ENCODE data around the gene LY6G5B. TPM values are rescaled to one million over a fixed set of nuclear protein-coding genes. Genes with fewer than 3 reads are reported as not detected.

The LY6G5B gene, protein sequence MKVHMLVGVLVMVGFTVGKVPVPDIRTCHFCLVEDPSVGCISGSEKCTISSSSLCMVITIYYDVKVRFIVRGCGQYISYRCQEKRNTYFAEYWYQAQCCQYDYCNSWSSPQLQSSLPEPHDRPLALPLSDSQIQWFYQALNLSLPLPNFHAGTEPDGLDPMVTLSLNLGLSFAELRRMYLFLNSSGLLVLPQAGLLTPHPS
- total RNA-seq (2014; rRNA removed; shearing (Covaris generic)): 2.0 TPM in 1 of 2 replicates, not detected in the other

GRCh38 chr6:31669676-31670075, at the start of gene LY6G5B:
Gene LY6G5B, plus strand, starts transcription at chr6:31669976. Its CDS starts 975 bp downstream, at chr6:31670951.
- no peak for DNase-seq (ENCODE audit: low spot score)
- in situ Hi-C loops (cut with HindIII; ENCODE audit: low sequenced_read_pairs): no loop called here

GRCh38 chr6:31620586-31621319, 49.0 kb upstream of the LY6G5B start, which contains the start of gene PRRC2A:
Gene PRRC2A, plus strand, starts transcription at chr6:31620715. Its CDS starts 2,075 bp downstream, at chr6:31622790.
- DNase-seq (ENCODE audit: low spot score): peak; percentile 65
- in situ Hi-C loops (cut with HindIII; ENCODE audit: low sequenced_read_pairs): no loop called here

- DNase-seq (ENCODE audit: low spot score): peak; percentile 26
- in situ Hi-C loops (cut with HindIII; ENCODE audit: low sequenced_read_pairs): no loop called here
These were observed 48.3 kb upstream of the LY6G5B start for GRCh38 chr6:31621320-31621939.

- DNase-seq (ENCODE audit: low spot score): peak; percentile 23
- in situ Hi-C loops (cut with HindIII; ENCODE audit: low sequenced_read_pairs): no loop called here
These were observed 47.8 kb upstream of the LY6G5B start for GRCh38 chr6:31621991-31622390.

DNA sequence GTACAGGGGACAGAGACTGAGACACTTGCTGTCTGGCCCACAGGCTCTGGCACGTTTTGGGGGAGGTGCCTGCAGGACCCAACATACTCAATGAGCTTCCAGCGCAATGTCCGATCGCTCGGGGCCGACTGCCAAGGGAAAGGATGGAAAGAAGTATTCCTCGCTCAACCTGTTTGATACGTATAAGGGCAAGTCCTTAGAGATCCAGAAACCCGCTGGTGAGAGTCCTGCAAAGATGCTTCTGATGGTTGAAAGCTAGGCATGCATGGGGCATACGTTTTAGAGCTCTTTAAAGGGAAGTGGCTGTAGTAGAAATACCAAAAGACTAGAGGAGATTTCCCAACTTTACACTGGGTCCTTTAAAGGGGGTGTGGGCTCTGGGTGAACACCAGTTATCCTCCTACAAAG, 47.1 kb upstream of the LY6G5B start:
- no peak for DNase-seq (ENCODE audit: low spot score)
- in situ Hi-C loops (cut with HindIII; ENCODE audit: low sequenced_read_pairs): no loop called here

DNA sequence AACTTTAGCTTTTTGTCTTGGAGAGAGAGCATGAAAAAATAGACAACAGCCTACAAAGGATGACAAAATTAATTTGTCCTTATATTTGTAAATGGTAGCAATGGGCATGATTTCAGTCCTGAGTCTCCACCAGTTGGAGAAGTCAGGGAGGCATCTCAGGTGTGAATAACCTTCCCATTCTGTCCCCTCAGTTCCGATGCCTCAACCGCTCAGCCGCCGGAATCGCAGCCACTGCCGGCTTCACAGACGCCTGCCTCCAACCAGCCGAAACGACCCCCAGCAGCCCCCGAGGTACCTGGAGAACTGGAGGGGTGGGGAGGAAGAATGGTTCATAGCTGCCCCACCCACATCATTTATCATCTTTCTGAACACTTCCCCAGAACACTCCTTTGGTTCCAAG, 45.7 kb upstream of the LY6G5B start:
- in situ Hi-C loops (cut with HindIII; ENCODE audit: low sequenced_read_pairs): no loop called here
- no peak for DNase-seq (ENCODE audit: low spot score)

GRCh38 chr6:31626952-31627351, 42.8 kb upstream of the LY6G5B start:
- no peak for DNase-seq (ENCODE audit: low spot score)
- in situ Hi-C loops (cut with HindIII; ENCODE audit: low sequenced_read_pairs): no loop called here

DNA sequence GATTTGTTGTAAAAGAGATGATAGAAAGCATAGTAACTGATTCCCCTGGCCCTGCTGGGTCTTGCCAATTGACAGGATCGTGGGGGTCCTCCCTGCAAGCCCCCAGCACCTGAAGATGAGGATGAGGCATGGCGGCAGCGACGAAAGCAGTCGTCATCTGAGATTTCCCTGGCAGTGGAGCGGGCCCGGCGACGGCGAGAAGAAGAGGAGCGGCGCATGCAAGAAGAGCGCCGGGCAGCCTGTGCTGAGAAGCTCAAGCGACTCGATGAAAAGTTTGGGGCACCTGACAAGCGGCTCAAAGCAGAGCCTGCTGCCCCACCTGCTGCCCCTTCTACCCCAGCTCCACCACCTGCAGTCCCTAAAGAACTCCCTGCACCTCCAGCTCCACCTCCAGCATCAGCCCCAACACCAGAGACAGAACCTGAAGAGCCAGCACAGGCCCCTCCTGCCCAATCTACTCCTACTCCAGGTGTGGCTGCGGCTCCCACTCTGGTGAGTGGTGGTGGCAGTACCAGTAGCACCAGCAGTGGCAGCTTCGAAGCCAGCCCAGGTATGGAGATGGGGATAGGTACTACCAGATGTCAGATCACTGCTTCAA, 42.0 kb upstream of the LY6G5B start:
- no peak for DNase-seq (ENCODE audit: low spot score)

DNA sequence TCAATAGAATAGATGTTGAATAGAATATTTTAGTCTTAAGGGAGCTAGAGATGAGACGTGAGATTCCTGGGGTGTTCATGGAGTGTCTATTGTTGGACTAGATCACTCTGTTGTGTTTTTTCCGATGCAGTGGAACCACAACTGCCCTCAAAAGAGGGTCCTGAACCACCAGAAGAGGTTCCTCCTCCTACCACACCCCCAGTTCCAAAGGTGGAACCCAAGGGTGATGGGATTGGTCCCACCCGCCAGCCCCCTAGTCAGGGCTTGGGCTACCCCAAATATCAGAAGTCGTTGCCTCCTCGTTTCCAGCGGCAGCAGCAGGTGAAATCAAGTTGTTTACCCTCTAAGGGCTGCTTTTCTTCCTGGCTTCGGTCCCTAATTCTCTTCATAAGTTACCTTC, 40.8 kb upstream of the LY6G5B start:
- no peak for DNase-seq (ENCODE audit: low spot score)
- in situ Hi-C loops (cut with HindIII; ENCODE audit: low sequenced_read_pairs): no loop called here

More for the DNA sequence above, 42.0 kb upstream of the LY6G5B start:
- in situ Hi-C loops (cut with HindIII; ENCODE audit: low sequenced_read_pairs): no loop called here

DNA sequence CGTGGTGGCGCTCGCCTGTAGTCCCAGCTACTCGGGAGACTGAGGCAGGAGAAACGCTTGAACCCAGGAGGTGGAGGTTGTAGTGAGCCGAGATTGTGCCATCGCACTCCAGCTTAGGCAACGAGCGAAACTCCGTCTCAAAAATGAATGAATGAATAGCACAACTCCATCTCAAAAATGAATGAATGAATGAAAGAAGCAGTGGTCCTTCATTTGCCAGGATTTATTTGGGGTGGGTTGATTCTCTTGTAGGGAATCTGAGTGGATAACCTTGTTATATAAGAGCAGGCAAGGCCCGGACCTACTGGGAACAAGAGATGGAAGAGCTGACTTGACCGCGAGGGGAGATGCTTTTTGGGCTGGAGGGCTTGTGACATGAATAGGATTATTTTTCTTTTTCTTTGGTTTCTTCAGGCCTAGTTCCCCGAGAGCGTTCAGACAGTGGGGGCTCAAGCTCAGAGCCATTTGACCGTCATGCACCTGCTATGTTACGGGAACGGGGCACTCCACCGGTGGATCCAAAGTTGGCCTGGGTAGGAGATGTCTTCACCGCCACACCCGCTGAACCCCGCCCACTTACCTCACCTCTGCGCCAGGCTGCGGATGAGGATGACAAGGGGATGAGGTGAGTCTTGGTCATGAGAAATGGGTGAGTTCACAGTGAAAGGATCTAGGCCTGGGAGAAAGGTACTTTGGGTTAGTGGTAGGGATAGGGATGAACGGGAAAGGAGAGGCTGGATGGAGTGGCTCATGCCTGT, 39.4 kb upstream of the LY6G5B start:
- DNase-seq (ENCODE audit: low spot score): no peak
- in situ Hi-C loops (cut with HindIII; ENCODE audit: low sequenced_read_pairs): no loop called here

DNA sequence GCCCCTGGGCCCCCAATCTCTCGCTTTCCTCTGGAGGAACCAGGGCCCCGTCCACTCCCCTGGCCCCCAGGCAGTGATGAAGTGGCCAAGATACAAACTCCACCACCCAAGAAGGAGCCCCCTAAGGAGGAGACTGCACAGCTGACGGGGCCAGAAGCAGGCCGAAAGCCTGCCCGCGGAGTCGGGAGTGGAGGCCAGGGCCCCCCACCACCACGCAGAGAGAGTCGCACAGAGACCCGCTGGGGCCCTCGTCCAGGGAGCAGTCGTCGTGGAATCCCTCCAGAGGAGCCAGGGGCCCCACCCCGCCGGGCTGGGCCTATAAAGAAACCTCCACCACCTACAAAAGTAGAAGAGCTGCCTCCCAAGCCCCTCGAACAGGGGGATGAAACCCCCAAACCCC, 38.6 kb upstream of the LY6G5B start:
- in situ Hi-C loops (cut with HindIII; ENCODE audit: low sequenced_read_pairs): no loop called here
- no peak for DNase-seq (ENCODE audit: low spot score)

- no peak for DNase-seq (ENCODE audit: low spot score)
- in situ Hi-C loops (cut with HindIII; ENCODE audit: low sequenced_read_pairs): no loop called here
These were observed 38.0 kb upstream of the LY6G5B start for GRCh38 chr6:31631681-31632278.

GRCh38 chr6:31632279-31632946, 37.4 kb upstream of the LY6G5B start:
- DNase-seq (ENCODE audit: low spot score): no peak
- in situ Hi-C loops (cut with HindIII; ENCODE audit: low sequenced_read_pairs): no loop called here

DNA sequence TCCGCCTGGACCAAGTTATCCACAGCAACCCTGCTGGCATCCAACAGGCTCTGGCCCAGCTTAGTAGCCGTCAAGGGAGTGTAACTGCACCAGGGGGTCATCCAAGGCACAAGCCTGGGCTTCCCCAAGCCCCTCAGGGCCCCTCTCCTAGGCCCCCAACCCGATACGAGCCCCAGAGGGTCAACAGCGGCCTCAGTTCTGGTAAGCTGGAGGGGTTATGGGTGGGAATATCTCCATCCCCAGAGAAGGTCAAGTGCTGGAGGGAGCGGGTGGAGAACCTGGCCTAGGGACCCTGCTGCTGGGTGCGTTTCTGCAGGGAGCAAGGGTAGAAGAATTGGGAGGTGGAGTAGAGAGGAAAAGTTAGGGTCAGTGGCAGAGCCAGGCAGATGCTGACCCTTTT, 36.3 kb upstream of the LY6G5B start:
- DNase-seq (ENCODE audit: low spot score): no peak
- in situ Hi-C loops (cut with HindIII; ENCODE audit: low sequenced_read_pairs): no loop called here

GRCh38 chr6:31634131-31634530, 35.6 kb upstream of the LY6G5B start:
- in situ Hi-C loops (cut with HindIII; ENCODE audit: low sequenced_read_pairs): no loop called here
- DNase-seq (ENCODE audit: low spot score): no peak

DNA sequence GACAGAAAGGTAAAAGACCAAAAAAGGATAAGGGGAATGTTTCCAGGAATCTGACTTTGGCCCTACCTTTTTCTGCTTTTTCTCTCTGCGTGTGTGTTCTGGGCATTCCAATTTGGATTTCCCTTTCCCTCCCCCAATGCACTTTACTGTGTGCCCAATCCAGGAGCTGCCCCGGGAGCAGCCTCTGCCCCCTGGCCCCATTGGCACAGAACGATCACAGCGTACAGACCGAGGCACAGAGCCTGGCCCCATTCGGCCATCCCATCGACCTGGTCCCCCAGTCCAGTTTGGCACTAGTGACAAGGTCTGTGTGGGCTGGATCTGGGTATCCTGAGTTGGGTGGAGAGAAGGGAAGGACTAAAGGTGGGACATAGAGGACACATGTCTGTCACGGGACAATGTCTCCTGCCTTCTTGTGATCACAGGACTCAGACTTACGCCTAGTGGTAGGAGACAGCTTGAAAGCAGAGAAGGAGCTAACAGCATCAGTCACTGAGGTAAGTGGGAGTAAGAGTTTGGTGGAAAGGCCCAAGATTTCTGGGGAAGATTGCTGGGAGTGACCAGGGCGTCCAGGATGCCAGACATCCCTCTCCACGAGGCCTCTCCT, 34.7 kb upstream of the LY6G5B start:
- no peak for DNase-seq (ENCODE audit: low spot score)
- in situ Hi-C loops (cut with HindIII; ENCODE audit: low sequenced_read_pairs): no loop called here

GRCh38 chr6:31636698-31637596, 32.8 kb upstream of the LY6G5B start:
- in situ Hi-C loops (cut with HindIII; ENCODE audit: low sequenced_read_pairs): no loop called here
- DNase-seq (ENCODE audit: low spot score): no peak
